HEK293 (cell line): Measurements from ENCODE around the gene QRICH2.

Experiments used
- ZNF121 ChIP-seq: fragments of 450-650 bp; formaldehyde crosslinking; IDR thresholded peaks from 2 replicates; pipeline ENCODE4 v1.5.1; 2016; ENCODE audit warnings: missing biosample characterization, missing genetic modification characterization
- ZNF266 ChIP-seq: fragments of 450-650 bp; formaldehyde crosslinking; IDR thresholded peaks from 2 replicates; pipeline ENCODE4 v1.5.1; 2016; ENCODE audit warnings: missing biosample characterization, missing genetic modification characterization, low read depth
- ZNF549 ChIP-seq: fragments of 450-650 bp; IDR thresholded peaks from 2 replicates; pipeline ENCODE4 v1.5.1; 2018; ENCODE audit warnings: missing biosample characterization, missing genetic modification characterization, mild to moderate bottlenecking, inconsistent platforms, moderate library complexity
- TF ChIP-seq, protein P1 (sequence below): fragments of 450-650 bp; formaldehyde crosslinking; IDR thresholded peaks from 2 replicates; pipeline ENCODE4 v1.5.1; 2016; ENCODE audit warnings: missing biosample characterization, missing genetic modification characterization

GRCh38 chr17:76281573-76282371, 26.3 kb downstream of the QRICH2 start:
- no peak for TF ChIP-seq ZNF549 (tag by site-specific recombination)
- TF ChIP-seq, protein P1, sequence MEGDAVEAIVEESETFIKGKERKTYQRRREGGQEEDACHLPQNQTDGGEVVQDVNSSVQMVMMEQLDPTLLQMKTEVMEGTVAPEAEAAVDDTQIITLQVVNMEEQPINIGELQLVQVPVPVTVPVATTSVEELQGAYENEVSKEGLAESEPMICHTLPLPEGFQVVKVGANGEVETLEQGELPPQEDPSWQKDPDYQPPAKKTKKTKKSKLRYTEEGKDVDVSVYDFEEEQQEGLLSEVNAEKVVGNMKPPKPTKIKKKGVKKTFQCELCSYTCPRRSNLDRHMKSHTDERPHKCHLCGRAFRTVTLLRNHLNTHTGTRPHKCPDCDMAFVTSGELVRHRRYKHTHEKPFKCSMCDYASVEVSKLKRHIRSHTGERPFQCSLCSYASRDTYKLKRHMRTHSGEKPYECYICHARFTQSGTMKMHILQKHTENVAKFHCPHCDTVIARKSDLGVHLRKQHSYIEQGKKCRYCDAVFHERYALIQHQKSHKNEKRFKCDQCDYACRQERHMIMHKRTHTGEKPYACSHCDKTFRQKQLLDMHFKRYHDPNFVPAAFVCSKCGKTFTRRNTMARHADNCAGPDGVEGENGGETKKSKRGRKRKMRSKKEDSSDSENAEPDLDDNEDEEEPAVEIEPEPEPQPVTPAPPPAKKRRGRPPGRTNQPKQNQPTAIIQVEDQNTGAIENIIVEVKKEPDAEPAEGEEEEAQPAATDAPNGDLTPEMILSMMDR (tag by site-specific recombination), result no peak
- no peak for TF ChIP-seq ZNF266
- TF ChIP-seq ZNF121 (tag by site-specific recombination), result no peak
